ENCODE data around the gene MIB2. TPM values are rescaled to one million over a fixed set of nuclear protein-coding genes. Genes with fewer than 3 reads are reported as not detected.

Gene MIB2
- total and polyA plus RNA-seq, 2 experiments from 2014 or later = 47.5 to 75.3 TPM

GRCh38 chr1:1604374-1605033, 10.8 kb upstream of the MIB2 start:
- Histone ChIP-seq H4K20me1 (ENCODE audit: insufficient read depth, poor library complexity, severe bottlenecking) (no peaks in the 10 kb centered on the region), H2AFZ (no peak overlapping the region), H3K27me3 (peaks cover 35% of the 10 kb centered on the region), H3K4me1 (ENCODE audit: insufficient read depth) (peaks cover 3% of the 10 kb centered on the region), H3K27ac (no peak overlapping the region), H3K36me3 (replicated peaks; ENCODE audit: insufficient read depth, low read depth) (no peaks in the 10 kb centered on the region), H3K79me2 (no peaks in the 10 kb centered on the region), H3K9me3 (ENCODE audit: low read depth) (no peaks in the 10 kb centered on the region), H3K4me3 (no peak overlapping the region), H3K4me2 (no peak overlapping the region), H3K9me2 (replicated peaks; ENCODE audit: insufficient read depth) (no peaks in the 10 kb centered on the region)
- TF ChIP-seq EZH2phosphoT487 (IDR thresholded peaks at IDR 0.05; ENCODE audit: low read depth, severe bottlenecking, unreplicated experiment) (no peak), EZH2 (IDR thresholded peaks at IDR 0.05; ENCODE audit: borderline replicate concordance) (no peak)
- TF ChIP-seq, protein P1, sequence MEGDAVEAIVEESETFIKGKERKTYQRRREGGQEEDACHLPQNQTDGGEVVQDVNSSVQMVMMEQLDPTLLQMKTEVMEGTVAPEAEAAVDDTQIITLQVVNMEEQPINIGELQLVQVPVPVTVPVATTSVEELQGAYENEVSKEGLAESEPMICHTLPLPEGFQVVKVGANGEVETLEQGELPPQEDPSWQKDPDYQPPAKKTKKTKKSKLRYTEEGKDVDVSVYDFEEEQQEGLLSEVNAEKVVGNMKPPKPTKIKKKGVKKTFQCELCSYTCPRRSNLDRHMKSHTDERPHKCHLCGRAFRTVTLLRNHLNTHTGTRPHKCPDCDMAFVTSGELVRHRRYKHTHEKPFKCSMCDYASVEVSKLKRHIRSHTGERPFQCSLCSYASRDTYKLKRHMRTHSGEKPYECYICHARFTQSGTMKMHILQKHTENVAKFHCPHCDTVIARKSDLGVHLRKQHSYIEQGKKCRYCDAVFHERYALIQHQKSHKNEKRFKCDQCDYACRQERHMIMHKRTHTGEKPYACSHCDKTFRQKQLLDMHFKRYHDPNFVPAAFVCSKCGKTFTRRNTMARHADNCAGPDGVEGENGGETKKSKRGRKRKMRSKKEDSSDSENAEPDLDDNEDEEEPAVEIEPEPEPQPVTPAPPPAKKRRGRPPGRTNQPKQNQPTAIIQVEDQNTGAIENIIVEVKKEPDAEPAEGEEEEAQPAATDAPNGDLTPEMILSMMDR (IDR thresholded peaks at IDR 0.05; ENCODE audit: poor library complexity) = no peak
- no peak for DNase-seq (ENCODE audit: low spot score)
- WGBS (ENCODE audit: low lambda C conversion rate, missing lambda C conversion rate) = 88% methylated on average over 15 of the region's 15 CpGs

DNA sequence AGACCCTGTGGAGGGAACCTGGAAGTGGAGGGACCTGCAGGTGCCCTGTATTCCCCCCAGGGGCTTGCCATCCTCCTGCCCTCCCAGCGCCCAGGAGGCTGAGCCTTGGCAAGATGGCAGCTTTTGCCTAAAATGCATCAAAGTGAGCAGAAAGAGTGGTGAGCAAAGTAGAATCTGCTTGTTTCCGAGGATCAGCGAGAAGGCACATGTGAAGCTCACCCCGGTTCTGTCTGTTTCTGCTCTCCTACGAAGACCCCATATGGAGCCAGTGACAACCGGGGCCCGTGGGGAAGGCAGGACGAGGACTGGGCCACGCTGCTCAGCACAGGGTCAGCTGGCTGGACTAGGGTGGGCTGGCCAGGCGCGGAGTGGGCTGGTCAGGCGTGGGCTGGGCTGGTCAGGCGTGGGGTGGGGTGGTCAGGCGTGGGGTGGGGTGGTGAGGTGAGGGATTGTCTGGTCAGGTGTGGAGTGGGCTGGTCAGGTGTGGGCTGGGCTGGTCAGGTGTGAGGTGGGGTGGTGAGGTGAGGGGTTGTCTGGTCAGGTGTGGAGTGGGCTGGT, 10.2 kb upstream of the MIB2 start:
- Histone ChIP-seq H3K36me3 (replicated peaks; ENCODE audit: insufficient read depth, low read depth) (no peaks in the 10 kb centered on the region), H3K79me2 (no peaks in the 10 kb centered on the region), H3K9me3 (ENCODE audit: low read depth) (no peaks in the 10 kb centered on the region), H2AFZ (no peak overlapping the region), H4K20me1 (ENCODE audit: insufficient read depth, poor library complexity, severe bottlenecking) (no peaks in the 10 kb centered on the region), H3K9me2 (replicated peaks; ENCODE audit: insufficient read depth) (no peaks in the 10 kb centered on the region), H3K4me3 (no peak overlapping the region), H3K27ac (no peak overlapping the region), H3K4me2 (no peak overlapping the region), H3K27me3 (peaks cover 35% of the 10 kb centered on the region), H3K4me1 (ENCODE audit: insufficient read depth) (peaks cover 3% of the 10 kb centered on the region)
- 85% methylated on average over 12 of the region's 14 CpGs for WGBS (ENCODE audit: low lambda C conversion rate, missing lambda C conversion rate)
- TF ChIP-seq, protein P1 (IDR thresholded peaks at IDR 0.05; ENCODE audit: poor library complexity) = no peak
- TF ChIP-seq EZH2 (IDR thresholded peaks at IDR 0.05; ENCODE audit: borderline replicate concordance) (no peak), EZH2phosphoT487 (IDR thresholded peaks at IDR 0.05; ENCODE audit: low read depth, severe bottlenecking, unreplicated experiment) (no peak)
- no peak for DNase-seq (ENCODE audit: low spot score)

- no peak for DNase-seq (ENCODE audit: low spot score)
- Histone ChIP-seq H3K36me3 (replicated peaks; ENCODE audit: insufficient read depth, low read depth) (no peaks in the 10 kb centered on the region), H3K27me3 (peaks cover 29% of the 10 kb centered on the region), H3K9me2 (replicated peaks; ENCODE audit: insufficient read depth) (no peaks in the 10 kb centered on the region), H3K27ac (no peak overlapping the region), H3K79me2 (no peaks in the 10 kb centered on the region), H3K4me2 (no peak overlapping the region), H3K9me3 (ENCODE audit: low read depth) (no peaks in the 10 kb centered on the region), H3K4me1 (ENCODE audit: insufficient read depth) (no peaks in the 10 kb centered on the region), H3K4me3 (no peak overlapping the region), H2AFZ (no peak overlapping the region), H4K20me1 (ENCODE audit: insufficient read depth, poor library complexity, severe bottlenecking) (no peaks in the 10 kb centered on the region)
- TF ChIP-seq EZH2phosphoT487 (IDR thresholded peaks at IDR 0.05; ENCODE audit: low read depth, severe bottlenecking, unreplicated experiment) = no peak
- TF ChIP-seq, protein P1 (IDR thresholded peaks at IDR 0.05; ENCODE audit: poor library complexity) = no peak
- no peak for TF ChIP-seq EZH2 (IDR thresholded peaks at IDR 0.05; ENCODE audit: borderline replicate concordance)
- 90% methylated on average over 2 of the region's 17 CpGs for WGBS (ENCODE audit: low lambda C conversion rate, missing lambda C conversion rate)
These were observed 9.6 kb upstream of the MIB2 start for GRCh38 chr1:1605724-1606123.

All from hepatocyte (in vitro differentiated cells).